GM21786 (cell line): ENCODE results near the gene CKMT2.
A peak's percentile ranks its signal among the peaks of the same experiment; 100 is the strongest.

ENCODE experiments used
- ATAC-seq: cut with Tn5 transposase; IDR thresholded peaks from one replicate; pipeline ENCODE4 v1.9.1; 2021; ENCODE audit not compliant: unreplicated experiment

CKMT2 gene

DNA sequence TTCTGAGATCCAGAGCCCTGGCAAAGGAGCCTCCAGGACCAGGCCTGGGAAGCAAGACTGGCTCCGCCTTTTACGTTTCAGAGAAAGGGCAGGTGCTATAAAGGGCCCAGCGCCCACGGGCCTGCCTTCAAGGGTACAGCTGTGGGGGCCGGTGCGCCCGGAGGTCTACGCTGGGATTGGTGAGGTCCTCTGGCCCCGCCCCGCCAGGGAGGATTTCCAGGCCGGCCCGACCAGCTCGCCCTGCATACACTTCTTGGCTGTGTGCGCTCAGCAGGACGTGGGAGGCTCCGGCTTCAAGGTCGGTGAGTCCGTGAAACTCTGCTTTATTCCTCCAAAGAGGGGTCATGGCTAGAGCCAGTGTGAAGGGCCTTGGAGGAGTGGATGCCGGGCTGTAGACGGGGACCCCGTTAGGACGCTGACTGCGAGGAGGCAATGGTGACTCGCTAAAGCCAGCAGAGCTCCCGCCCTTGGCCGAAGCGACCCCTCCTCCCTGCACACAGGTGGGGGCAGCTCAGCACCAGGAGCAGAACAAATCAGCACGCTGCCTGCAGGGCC is at the start of gene CKMT2:
Gene CKMT2 (plus strand): TSS at position 243 of the 555 bp plus-strand sequence. CDS start 17,811 bp downstream, outside the sequence.
- no peak for ATAC-seq

DNA sequence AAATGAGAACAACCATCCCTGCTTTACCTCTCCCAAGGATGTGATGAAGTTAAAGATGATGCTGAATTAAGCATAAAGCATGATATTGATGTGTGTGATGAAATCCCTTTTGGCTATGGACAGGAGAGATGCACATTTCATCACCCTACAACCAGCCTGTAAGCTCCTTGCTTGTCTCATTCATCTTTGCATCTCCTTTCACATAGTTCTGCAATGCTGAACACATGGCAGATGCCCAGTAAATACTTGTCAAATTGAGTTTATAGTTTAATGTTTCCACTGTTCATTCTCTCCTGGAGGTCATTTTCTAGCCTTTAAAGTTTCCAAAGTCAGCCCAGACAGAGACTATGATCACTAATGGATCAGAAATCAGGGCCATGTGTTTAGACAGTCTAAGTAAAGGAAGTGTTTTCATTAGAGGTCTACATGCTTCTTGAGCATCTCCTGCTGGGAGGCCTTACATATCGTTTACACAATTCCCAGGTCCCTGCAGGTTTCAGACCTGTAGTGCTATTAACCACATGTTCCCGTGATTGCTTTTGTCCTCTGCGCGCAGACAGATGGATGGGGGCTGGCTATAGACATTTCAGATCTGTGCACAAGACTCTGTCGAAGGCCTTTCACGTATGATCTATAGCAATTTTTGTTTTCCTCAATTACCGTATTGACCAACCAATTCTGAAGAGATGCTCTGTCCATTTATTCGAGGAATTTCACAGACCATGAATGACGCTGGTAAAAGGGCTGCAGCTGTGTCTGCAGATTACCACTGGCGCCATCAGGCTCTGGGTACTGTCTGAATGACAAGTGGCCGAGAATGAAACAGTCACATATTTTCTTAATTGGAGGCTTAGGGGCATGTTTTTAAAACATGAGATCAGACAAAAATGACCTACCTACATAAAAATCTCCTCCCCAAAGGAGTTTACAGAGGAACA is 49.0 kb upstream of the CKMT2 start:
- ATAC-seq = no peak

DNA sequence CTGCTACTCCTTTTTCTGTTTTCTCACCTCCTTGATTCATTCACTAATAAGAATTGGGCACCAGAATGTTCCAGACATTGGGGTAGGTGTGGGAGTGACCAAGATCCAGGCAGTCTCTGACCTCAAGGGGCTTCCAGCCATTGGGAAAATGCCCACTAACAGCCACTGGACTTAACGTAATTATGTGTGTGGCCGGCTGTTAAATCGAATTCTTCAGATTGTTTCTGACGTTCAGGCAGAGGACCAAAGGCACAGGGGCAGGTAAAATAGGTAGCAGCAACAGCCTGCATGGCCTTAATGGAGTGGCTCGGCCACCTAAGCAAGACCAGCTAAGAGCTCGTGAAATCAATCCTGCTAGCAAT is 48.4 kb upstream of the CKMT2 start:
- ATAC-seq = no peak

DNA sequence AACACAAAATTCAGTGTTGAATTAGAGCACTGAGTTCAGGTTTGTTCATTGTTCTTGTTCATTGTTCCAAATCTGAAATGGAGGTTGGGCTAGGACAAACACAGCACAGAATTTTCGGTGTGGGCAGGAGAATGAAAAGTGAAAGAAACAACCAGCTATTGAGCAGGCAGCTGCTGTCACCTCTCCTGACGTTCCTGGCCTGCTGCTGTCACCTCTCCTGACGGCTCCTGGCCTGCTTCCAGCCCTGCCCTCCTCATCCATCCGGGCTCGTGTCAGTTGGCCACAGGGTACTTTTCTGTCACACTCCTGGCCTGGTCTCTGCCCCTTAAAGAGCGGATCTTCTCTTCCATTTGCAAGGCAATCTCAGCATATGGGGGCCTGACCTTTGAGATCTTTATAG is 45.2 kb upstream of the CKMT2 start:
- no peak for ATAC-seq

DNA sequence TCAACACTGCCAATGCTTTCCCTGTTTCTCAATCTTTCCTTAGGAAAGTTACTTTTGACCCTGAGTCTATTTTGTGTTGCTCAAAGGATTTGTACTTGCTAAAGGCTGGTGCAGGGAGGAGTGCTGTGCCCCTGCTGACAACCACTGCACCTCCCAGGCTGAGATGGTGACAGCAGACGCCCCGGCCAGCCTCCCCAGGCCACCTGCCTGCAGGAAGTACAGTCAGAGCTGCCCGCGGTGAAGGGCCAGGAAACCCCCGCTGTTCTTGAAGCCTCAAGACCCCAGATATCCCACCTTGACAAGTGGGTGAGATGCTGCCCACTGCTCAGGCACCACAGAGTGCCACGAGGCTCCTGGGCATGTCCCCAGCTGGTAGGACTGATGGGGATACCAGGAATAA is 44.2 kb upstream of the CKMT2 start:
- no peak for ATAC-seq

DNA sequence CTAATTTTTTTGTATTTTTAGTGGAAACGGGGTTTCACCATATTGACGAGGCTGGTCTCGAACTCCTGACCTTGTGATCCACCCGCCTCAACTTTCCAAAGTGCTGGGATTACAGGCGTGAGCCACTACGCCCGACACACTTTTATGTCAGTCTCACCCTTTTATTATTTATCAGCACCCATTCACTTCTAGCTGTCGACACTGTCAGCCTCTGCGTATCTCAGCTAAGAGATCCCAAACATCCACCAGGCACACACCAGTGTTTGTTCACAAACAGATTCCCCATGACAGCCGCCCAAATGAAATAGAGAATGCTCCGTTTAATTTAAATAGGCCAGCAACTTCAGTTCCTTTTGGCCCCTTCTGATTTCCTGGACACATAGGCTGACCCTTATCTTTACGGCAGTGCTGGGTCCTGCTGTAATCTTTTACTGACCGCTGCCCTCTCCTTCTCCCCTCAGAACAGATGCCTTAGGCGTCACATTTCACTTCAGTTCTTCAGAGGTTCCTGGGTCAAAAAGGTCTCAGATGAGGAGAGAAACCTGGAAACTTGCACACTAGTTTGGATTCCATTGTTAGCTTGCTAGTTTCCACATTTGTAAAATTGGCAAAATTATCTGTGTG is 43.1 kb upstream of the CKMT2 start:
- no peak for ATAC-seq

DNA sequence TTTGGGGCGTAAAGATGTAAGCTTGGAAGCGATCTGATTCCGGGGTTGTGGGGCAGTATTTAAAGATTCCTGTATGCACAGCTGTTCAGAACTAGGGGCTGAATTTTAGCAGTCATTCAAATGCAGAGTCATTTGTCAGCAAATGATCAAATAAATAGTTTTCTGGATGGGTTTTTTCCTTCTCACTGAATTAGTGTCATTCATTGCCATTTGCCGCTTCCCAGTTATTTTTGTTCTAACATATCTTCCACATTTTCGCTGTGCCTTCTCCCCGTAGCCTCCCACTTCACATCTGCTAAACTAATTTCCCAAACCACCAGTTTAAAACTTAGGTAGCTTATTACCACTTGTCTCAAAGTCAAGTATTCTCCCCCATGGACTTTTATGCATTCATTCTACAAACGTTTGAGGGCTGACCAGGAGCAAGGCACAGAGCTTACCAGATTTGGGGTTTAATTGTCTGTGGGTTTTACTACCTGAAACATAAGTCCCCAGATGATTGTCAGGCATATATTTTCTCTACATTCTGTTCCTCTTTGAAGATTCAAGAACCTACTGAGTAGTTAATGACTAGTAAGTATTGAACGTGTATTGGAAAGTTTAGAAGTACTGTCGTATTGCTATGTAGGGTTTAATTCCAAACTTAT is 41.3 kb upstream of the CKMT2 start:
- ATAC-seq = no peak

DNA sequence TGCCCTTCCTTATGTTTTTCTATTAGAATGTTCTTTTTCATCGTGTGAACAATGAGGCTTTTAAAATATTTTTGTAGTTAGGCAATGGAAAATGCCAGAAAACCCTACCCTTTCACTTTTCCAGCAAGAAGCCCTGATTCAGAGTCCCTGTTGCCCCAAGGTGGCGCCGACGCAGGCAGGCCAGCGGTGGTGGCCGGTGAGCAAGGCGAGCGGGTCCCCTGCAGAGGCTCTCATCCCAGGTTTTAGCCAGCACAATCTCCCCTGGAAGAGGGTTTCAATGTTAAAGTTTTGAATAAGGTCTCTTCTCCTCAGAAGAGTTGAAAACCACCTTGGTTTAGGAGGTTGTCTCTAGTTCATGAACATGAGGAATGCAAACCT is 40.8 kb upstream of the CKMT2 start:
- ATAC-seq = no peak

DNA sequence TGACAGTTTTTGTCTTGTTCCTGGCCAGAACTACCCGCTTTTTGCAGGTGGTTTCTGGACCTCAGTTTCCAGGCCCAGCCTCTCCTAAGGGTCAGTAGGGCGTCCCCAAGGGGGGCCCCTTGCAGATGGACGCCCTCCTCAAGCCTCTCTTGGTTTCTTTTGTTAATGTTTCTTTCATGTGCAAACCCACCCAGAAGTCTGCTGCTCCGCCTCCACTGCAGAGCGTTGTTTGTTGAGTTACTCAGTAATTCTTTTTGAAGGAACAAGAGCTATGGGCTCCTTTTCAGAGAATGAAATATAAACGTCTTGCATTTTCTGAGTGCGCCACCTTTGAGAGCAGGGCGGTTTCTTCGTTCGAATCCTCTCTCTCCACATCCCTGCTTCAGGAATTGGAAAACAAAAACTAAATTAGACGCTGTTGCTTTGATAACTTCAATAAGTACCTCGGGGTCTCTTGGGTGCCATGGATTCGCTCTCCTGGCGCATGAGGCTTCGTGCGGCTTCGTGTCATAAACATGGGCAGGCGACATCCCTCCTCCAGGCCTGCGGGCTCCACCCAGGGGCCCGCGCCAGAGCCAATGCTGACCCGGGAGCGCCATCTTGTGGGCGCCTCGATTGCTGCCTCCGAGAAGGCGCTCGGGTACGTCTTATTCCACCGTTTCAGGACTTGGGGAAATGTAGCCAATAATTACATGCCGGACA is 38.3 kb upstream of the CKMT2 start:
- peak; percentile 96 for ATAC-seq

DNA sequence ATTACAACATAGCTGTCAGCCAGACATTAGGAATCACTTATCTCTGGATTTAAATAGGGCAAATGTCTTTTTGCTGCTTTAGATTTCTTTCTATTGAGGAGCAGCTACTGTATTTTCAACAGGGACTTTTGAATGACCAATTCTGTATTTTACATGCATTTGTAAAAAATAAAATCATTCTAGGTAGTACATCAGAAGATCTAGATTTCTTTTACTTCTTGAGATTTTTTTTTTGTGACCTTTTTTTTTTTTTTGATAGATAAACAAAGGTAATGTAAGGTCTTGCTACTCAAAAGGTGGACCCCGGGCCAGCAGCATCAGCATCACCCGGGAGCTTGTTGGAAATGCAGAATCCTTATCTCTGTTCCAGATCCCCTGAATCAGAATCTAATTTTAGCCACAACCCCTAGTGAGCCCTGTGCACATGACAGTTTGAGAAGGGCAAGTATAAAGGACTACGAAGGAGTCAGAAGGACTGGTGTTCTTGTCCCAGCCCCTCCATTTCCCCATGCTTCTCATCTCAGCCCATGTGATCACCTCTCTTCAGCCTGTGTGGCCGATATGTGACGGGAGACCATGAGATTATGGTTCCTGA is 37.7 kb upstream of the CKMT2 start:
- no peak for ATAC-seq

DNA sequence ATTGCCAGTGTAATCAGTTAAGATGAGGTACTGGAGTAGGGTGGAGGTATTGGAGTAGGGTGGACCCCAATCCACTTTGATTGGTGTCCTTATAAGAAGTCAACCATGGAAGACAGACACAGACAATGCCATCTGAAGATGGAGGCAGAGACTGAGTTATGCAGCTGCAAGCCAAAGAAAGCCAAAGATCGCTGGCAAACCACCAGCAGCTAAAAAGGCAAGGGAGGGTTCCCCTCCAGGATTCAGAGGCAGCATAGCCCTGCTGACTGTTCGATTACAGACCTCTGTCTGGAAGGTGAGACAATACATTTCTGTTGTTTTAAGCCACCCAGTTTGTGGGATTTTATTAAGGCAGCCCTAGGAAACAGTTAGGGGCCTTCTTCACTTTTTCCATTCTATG is 30.5 kb upstream of the CKMT2 start:
- no peak for ATAC-seq

DNA sequence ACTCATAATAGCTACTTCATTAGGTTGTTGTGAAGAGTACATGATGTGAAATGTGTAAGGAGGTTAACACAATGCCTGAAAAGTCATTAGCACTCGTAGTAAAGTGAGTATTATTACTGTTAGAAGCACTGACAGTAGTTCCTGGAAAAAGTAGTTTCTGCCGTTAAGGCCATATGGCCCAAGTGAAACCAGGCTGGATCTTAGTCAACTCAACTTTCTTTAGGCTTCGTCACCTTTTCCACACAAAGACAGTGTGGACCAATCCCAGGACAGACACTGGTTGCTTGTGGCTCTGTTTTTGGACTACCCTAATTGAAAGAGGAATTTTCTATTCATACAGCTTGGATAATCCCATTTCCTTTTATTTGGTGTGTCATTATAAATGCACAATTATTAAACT is 29.4 kb upstream of the CKMT2 start:
- ATAC-seq = no peak

DNA sequence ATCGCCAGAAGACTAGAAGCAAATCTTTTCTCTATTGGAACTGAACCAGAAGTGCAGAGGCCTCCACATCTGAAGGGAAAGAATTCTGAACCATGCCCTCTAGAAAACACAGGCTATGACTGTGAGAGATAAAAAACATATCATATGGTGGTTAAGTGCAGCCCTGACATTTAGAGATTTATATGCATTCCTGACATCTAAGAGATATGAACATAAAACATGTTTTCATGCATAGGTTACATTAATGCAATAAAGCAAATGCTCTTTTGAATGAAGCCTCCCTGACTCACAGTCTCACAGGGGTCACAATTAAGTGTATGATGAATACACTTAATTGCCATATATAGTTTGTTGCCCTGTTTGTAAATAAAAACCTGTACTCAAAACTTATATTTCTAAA is 28.9 kb upstream of the CKMT2 start:
- no peak for ATAC-seq

DNA sequence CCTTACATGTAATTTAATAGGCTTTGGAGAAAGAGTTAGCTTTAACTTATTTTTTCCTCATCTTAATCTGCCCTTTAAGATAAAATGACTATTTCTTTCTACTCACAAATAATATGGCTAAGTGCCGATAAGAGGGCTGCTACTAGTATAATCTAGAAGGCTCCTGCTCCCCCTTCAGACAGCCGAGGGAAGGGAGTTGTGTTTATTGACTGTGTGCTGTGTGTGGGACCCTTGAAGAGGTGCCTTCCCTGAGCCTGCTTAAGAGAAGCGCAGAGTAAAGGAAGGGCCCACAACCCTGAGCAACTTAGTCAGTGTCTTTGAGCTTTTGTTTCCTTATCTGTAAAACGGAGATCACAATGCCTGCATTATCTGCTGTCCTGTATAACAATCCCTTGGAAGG is 28.1 kb upstream of the CKMT2 start:
- ATAC-seq = no peak

DNA sequence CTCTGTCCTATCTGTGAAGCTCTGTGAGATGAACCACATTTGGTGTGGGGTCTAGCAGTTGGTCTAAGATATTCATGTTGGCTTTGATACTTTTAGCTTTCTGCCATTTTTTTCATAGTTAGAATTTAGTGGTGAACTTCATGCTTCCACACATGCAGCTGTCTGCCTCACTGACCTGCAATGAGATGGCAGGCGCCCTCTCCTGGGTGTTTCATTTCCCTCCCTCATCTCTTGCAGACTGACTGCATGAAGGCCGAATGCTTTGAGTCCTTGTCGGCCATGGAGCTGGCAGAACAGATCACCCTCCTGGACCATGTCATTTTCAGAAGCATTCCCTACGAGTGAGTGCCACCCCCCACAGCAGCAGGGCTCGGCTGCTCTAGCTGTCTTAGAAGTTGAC is 26.1 kb upstream of the CKMT2 start:
- no peak for ATAC-seq

DNA sequence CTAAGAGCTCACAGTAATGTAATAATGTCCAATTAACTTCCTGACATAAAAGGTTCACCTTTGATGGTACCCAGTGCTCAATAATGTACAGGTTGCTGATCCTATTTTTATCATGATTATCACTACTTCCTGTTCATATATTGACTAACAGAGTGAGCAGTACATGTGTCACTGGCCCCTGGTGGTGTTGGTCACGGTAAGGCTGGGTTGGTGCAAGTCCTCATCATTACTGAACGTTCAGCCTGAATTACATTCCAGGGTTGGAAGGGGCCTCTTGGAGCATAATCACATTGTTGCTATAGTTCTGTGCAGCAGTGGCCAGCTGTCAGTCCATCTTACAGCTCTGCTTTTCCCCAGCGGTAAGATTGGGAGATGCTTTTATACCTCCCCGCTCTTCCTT is 24.2 kb upstream of the CKMT2 start:
- no peak for ATAC-seq

DNA sequence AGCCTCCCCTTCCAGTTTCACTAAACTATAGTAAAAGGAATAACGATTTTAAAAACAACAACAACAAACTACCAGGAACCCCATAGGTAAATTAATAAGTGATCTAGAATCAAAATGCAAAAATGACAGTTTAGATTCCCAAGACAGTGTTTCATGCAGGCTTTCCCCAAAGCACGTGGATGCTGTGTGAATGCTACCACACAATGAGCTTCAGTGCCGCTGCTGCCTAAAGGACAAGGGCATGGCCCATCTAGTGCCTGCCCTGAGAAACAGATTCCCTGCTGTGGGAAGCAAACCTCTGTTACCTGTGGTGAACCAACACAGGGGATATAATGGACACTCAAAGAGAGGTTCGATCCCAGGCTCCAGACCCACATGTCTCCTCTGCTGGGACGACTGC is 23.7 kb upstream of the CKMT2 start:
- no peak for ATAC-seq

DNA sequence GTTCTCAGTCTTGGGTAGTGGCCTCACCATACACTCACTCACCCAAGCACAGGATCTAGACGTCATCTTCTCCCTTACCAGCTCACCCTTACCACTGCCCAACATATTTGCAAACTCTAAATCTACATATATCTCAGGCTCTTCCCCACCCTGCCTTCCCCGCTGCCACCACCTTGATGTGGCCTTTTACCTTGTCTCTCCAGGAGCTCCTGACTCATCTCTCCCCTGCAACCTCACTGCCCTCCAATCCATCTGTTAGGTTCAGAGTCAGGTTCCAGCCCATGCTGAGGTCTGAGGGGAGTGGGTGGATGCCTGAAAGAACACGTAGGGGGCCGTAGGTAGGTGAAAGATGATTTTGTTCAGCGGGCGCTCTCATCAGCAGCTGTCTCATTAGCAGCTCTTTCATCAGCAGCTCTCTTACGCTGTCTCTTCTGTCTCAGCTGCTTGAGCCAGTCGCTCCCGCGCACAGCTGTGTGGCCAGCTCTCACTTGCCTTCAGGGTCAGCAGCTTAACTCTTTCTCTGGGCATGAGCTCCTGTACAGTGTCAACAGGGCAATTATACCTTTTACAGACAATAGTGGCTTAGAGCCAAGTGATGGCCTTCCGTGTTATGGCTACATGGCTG is 23.1 kb upstream of the CKMT2 start:
- no peak for ATAC-seq

DNA sequence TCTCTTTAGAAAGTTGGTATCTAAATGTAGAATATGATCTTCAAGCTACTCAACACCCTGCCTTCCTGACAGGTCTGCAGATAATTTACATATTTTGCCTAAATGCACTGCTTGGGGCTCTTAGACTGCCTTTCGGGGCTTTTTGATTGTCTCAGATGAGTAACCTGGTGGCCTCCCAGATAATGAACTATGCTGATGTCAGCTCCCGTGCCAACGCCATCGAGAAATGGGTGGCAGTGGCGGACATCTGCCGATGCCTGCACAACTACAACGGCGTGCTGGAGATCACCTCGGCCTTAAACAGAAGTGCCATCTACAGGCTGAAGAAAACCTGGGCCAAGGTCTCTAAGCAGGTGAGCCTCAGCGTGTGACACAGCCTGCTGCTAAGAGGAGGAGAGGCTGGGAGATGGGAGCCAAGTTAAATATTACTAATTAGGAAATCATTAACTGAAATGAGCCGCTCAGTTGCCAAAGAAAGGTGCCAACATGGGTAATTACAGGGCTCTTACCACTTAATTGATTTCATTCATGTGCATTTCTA is 20.8 kb upstream of the CKMT2 start:
- peak; percentile 57 for ATAC-seq

DNA sequence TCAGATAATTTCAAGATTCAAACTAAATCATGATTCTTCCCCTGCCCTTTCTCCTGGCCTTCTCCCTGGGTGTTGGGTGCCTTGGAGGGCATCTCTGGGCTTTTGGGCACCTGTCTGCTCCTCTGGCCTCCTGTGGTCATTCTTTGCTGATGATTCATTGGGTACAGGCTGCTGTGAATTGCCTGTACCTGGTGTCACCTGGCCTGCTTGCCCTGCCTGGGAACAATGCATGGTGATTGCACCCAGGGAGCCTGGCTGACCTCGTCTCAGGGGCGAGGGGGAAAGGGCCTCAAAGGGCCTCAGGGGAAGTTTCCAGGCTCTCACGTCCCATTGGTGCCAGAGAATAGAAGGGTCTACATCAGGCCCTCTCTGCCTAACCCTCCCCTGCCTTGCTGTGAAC is 20.1 kb upstream of the CKMT2 start:
- ATAC-seq = no peak
